GM15510 (cell line): ENCODE measurements around the gene PLEKHH1.

ENCODE experiments used
- POLR2A ChIP-seq: IDR thresholded peaks from 3 replicates; pipeline ENCODE4 v1.6.1; 2011; ENCODE audit warnings: borderline replicate concordance; ENCODE audit not compliant: insufficient read length; ENCODE audit errors: extremely low read depth

Gene PLEKHH1

GRCh38 chr14:67497716-67498115, 35.4 kb upstream of the PLEKHH1 start:
- no peak for TF ChIP-seq POLR2A

GRCh38 chr14:67500981-67501380, 32.1 kb upstream of the PLEKHH1 start:
- TF ChIP-seq POLR2A: no peak

- TF ChIP-seq POLR2A: no peak
Observed at GRCh38 chr14:67501670-67502069, 31.4 kb upstream of the PLEKHH1 start.

- no peak for TF ChIP-seq POLR2A
Observed at GRCh38 chr14:67502867-67503266, 30.2 kb upstream of the PLEKHH1 start.

DNA sequence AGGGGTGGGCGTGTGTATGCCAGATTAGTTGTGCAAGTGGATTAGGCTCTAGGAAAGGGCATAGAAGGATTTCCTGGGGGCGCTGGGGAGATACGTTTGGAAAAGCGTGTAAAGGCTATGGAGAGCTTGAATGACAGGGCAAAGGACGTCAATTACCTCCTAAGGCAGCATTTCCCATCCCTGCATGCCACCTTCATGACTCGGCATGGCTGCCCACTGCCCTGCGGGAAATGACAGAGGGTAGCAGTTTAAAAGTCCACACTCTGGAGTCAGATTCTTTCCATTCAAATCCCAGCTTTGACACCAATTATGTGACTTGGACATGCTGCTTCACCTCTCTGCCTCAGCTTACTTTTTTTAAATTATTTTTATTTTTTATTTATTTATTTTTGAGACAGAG, 29.8 kb upstream of the PLEKHH1 start:
- no peak for TF ChIP-seq POLR2A

GRCh38 chr14:67505254-67505653, 27.8 kb upstream of the PLEKHH1 start:
- no peak for TF ChIP-seq POLR2A

- no peak for TF ChIP-seq POLR2A
Observed at GRCh38 chr14:67508956-67509355, 24.1 kb upstream of the PLEKHH1 start.

DNA sequence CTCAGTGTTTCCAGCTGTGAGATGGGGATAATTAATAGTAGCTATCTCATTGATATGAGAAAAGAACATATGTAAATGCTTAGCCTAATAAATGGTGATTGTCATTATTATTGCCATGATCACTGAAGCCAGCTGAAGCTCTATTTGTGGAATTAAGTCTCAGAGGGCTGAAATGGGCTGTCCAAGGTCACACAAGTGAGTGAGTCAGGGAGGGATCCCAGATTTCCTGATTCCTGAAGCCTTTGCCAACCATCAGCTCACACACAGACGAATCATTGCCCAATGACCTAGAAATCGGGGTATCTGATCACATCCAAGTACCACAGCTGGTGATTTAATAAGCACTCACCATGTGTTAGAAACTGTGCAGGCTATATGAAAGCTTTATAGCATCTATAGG, 23.0 kb upstream of the PLEKHH1 start:
- TF ChIP-seq POLR2A: no peak

- TF ChIP-seq POLR2A: no peak
Observed at GRCh38 chr14:67510836-67511235, 22.3 kb upstream of the PLEKHH1 start.

DNA sequence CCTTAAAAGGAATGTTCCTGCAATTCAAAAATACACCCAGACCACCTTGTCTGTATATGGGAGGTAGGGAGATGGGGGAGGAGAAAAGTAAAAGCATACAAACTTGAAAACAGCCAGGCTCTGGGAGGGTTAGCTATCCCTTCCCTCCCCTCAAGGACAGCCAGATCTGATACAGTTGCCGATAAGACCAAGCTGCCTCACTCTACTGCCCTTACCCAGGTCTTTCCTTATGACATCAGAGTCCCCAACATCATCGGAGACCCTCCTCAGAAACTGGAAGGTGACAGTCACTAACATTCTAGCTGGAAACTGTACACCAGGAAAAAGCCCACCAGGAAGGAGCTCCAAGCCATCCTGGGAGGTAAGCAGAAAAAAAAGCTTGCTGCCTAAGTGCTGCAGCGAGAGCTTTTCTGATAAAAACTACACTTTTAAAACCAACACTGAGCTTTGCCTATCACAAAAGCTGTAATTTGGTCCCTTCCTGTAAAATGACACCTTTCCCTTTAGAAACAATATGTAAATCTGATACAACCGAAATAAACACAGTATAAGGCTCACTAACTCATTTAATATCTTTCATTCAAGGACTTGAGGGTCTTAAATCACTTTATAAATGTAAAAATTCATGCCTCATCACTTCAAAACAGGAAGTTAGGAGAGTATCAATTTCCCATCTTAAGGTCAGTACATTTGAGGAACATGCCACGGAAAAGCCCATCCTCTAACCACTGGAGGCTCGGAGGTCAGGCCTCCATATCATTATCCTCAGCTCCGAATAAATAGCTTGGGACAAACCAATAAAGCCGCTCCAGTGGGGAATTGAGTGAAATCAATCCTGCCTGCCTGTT, 20.4 kb upstream of the PLEKHH1 start:
- no peak for TF ChIP-seq POLR2A

GRCh38 chr14:67513631-67514108, 19.4 kb upstream of the PLEKHH1 start:
- TF ChIP-seq POLR2A: no peak

GRCh38 chr14:67514203-67514607, 18.9 kb upstream of the PLEKHH1 start:
- no peak for TF ChIP-seq POLR2A

DNA sequence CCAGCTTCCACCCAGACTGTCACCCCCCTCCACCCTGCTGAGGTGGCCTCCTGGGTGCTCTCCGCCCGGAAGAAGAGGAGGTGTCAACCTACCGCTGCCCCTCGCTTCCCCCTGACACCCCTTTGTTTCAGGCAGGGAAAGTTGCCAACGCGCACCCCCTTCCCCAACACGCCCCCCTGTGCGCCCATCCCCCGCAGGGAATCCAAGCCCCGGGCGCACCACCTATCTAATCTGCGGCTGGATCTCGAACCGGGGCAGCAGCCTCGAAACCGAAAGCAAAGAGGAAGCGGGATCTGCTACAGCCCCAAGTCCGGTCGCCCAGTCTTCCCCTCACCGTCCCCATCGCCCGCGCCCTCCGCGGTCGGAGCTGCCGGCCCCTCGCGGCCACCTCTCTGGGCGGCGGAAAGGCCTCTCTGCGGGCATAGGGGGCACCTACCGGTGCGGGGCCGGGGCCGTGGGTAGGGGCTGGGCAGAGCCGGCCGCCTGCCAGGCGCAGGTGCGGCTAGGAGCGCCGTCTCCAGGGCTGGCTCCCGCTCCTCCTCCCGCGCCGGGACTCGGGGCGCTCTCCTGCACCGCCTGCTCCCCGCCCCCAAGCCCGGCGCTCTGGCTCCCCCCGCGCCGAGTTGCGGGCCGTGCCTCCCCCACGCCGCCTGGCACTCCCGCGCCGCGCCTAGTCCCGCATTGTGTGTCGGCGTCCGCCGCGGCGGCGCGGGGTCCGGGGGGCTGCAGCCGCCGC, 18.3 kb upstream of the PLEKHH1 start:
- no peak for TF ChIP-seq POLR2A

DNA sequence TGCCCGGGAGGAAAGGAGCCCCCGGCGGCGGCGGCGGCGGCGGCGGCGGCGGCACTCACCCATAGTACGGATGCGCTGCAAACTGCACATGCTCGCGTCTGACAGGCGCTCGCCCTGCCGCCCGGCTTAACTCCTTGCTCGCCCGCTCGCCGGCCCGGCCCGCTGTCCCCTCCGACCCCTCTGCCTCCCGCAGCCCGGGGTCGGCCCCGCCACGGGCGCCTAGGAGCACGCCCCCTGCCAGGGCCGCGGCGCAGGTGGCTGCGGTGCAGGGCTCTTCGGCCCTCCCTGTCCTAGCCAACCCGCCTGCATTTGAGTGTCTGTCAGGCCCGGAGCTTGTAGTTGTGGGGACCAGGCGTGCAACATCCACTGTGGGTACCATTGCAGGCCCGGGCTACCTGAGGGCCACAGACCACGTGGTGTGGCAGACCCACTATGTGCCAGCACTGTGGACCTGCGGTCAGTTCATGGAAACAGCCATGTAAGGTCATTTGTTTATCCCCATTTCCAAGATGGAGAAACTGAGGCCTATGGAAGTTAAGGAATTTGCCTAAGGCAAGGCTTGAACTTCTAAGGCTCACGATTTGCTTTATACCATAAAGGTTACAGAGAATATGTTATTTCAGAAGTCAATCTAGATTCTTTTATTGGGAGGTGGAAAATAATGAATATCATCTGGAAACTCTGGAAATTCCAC, 17.6 kb upstream of the PLEKHH1 start:
- no peak for TF ChIP-seq POLR2A

- TF ChIP-seq POLR2A: no peak
Observed at GRCh38 chr14:67516676-67517075, 16.4 kb upstream of the PLEKHH1 start.
